Caki2 (cell line): ENCODE results near the gene SYT9. TPM values are rescaled to one million over a fixed set of nuclear protein-coding genes. Genes with fewer than 3 reads are reported as not detected.

ENCODE experiments used
- DNase-seq: peaks from one replicate; pipeline ENCODE4 v3.0.0-alpha.2; 2015; ENCODE audit warnings: low read depth
- in situ Hi-C: cut with HindIII; loops from 2 replicates; pipeline ENCODE4 v1.10.0; 2016; ENCODE audit warnings: low sequenced_read_pairs, low pct_unique_long_range_greater_than_20kb, mixed read lengths
- total RNA-seq: library from RNA; depleted of rRNA; stranded (reverse); fragments of >200 nt; shearing (Covaris generic); gene quantifications from 2 replicates; pipeline ENCODE4 v1.2.3, GENCODE V29; 2014; ENCODE audit warnings: low replicate concordance

SYT9 gene
- total RNA-seq, 1 experiment from 2014 or later = not detected

GRCh38 chr11:7485186-7486097 lies 233.7 kb downstream of the SYT9 start, which contains the start of gene OLFML1:
OLFML1 (plus strand) TSS chr11:7485506; CDS start chr11:7485876, 370 bp downstream.
- DNase-seq = no peak
- in situ Hi-C loops = no loop called here

- in situ Hi-C loops = no loop called here
- DNase-seq = no peak
Measured at GRCh38 chr11:7486098-7486780, 234.5 kb downstream of the SYT9 start.

- in situ Hi-C loops = no loop called here
- DNase-seq = no peak
Measured at GRCh38 chr11:7486781-7487140, 235.1 kb downstream of the SYT9 start.

- DNase-seq = no peak
- in situ Hi-C loops = no loop called here
Measured at GRCh38 chr11:7487360-7487759, 235.7 kb downstream of the SYT9 start.

GRCh38 chr11:7488681-7489080 lies 237.0 kb downstream of the SYT9 start:
- in situ Hi-C loops = no loop called here
- no peak for DNase-seq

- DNase-seq = no peak
- in situ Hi-C loops = no loop called here
Measured at GRCh38 chr11:7489376-7489775, 237.7 kb downstream of the SYT9 start.

- no peak for DNase-seq
- in situ Hi-C loops = no loop called here
Measured at GRCh38 chr11:7490054-7490453, 238.3 kb downstream of the SYT9 start.

- in situ Hi-C loops = no loop called here
Measured at GRCh38 chr11:7490535-7490934, 238.8 kb downstream of the SYT9 start.

GRCh38 chr11:7492253-7492652 lies 240.5 kb downstream of the SYT9 start:
- DNase-seq = no peak
- in situ Hi-C loops = no loop called here

More at GRCh38 chr11:7490535-7490934, 238.8 kb downstream of the SYT9 start:
- DNase-seq = no peak

- in situ Hi-C loops = no loop called here
- DNase-seq = no peak
Measured at GRCh38 chr11:7493670-7494069, 242.0 kb downstream of the SYT9 start.

GRCh38 chr11:7494086-7494745 lies 242.5 kb downstream of the SYT9 start:
- DNase-seq = no peak
- in situ Hi-C loops = no loop called here

GRCh38 chr11:7495882-7496551 lies 244.3 kb downstream of the SYT9 start:
- in situ Hi-C loops = no loop called here
- DNase-seq = no peak

GRCh38 chr11:7498193-7498592 lies 246.5 kb downstream of the SYT9 start:
- no peak for DNase-seq
- in situ Hi-C loops = no loop called here

- in situ Hi-C loops = no loop called here
- DNase-seq = no peak
Measured at GRCh38 chr11:7499081-7499480, 247.4 kb downstream of the SYT9 start.

- in situ Hi-C loops = no loop called here
- no peak for DNase-seq
Measured at GRCh38 chr11:7500251-7500650, 248.5 kb downstream of the SYT9 start.

GRCh38 chr11:7501251-7501650 lies 249.5 kb downstream of the SYT9 start:
- in situ Hi-C loops = no loop called here

GRCh38 chr11:7501894-7502293 lies 250.2 kb downstream of the SYT9 start:
- DNase-seq = no peak
- in situ Hi-C loops = no loop called here

More at GRCh38 chr11:7501251-7501650, 249.5 kb downstream of the SYT9 start:
- no peak for DNase-seq

GRCh38 chr11:7506243-7506642 lies 254.5 kb downstream of the SYT9 start:
- no peak for DNase-seq
- in situ Hi-C loops = no loop called here
